BLaER1 treated with 17β-estradiol and CSF1 and Interleukin-3, amounts not matched to agents 10 nM and 100 nM (cell line): ENCODE data around the gene GABRR3.

Experiments
- H3K27ac ChIP-seq, 11 experiments: shearing (Covaris generic); formaldehyde crosslinking; 2 replicates each; pipeline ENCODE4 v1.8.1; 2022
- H3K27me3 ChIP-seq, 11 experiments: shearing (Covaris generic); formaldehyde crosslinking; 2 replicates each; pipeline ENCODE4 v1.8.1; 2022
- H3K36me3 ChIP-seq, 11 experiments: shearing (Covaris generic); formaldehyde crosslinking; 2 replicates each; pipeline ENCODE4 v1.8.1; 2022
- H3K4me1 ChIP-seq, 10 experiments: shearing (Covaris generic); formaldehyde crosslinking; 2 replicates each; pipeline ENCODE4 v1.8.1; 2022
- H3K4me2 ChIP-seq, 11 experiments: shearing (Covaris generic); formaldehyde crosslinking; 2 replicates each; pipeline ENCODE4 v1.8.1; 2022
- H3K4me3 ChIP-seq, 10 experiments: shearing (Covaris generic); formaldehyde crosslinking; 2 replicates each; pipeline ENCODE4 v1.8.1; 2022
- H3K9ac ChIP-seq, 11 experiments: shearing (Covaris generic); formaldehyde crosslinking; 2 replicates each; pipeline ENCODE4 v1.8.1; 2022
- H3K9me3 ChIP-seq, 11 experiments: shearing (Covaris generic); formaldehyde crosslinking; replicated peaks in 1 of 11; 2 replicates each; pipeline ENCODE4 v1.8.1; 2022
- H4K20me1 ChIP-seq, 11 experiments: shearing (Covaris generic); formaldehyde crosslinking; 2 replicates each; pipeline ENCODE4 v1.8.1; 2022
- Cebpa-rat ChIP-seq, 11 experiments: shearing (Covaris generic); IDR thresholded peaks; 2 replicates each; pipeline ENCODE4 v1.8.1; 2022

GABRR3 gene

GRCh38 chr3:98026425-98027084 is 8.6 kb downstream of the GABRR3 start:
- Histone ChIP-seq H4K20me1 (no peaks in the 10 kb centered on the region), H3K4me3 (no peak overlapping the region), H3K9ac (no peak overlapping the region), H3K27ac (no peak overlapping the region), H3K4me2 (no peak overlapping the region), H3K27me3 (no peaks in the 10 kb centered on the region), H3K4me1 (peaks cover 0 to 6% (median 0%) of the 10 kb centered on the region in 10 experiments; a peak in 1 of 20 replicates), H3K9me3 (no peaks in the 10 kb centered on the region), H3K36me3 (no peaks in the 10 kb centered on the region)
- TF ChIP-seq Cebpa-rat (IDR thresholded peaks at IDR 0.05) = no peak

GRCh38 chr3:98025392-98025945 is 9.6 kb downstream of the GABRR3 start:
- no peaks in the 10 kb centered on the region for H3K27me3 ChIP-seq
- H3K4me2 ChIP-seq = no peak overlapping the region
- H3K4me1 ChIP-seq = peaks cover 0 to 6% (median 0%) of the 10 kb centered on the region in 10 experiments; a peak in 1 of 20 replicates
- TF ChIP-seq Cebpa-rat (IDR thresholded peaks at IDR 0.05) = peak in 2 of 11 experiments; percentile 63 to 64; a peak in 4 of 22 replicates
- H3K4me3 ChIP-seq = no peak overlapping the region
- no peaks in the 10 kb centered on the region for H3K36me3 ChIP-seq
- H3K9ac ChIP-seq = no peak overlapping the region
- H4K20me1 ChIP-seq = no peaks in the 10 kb centered on the region
- H3K9me3 ChIP-seq = no peaks in the 10 kb centered on the region
- H3K27ac ChIP-seq = no peak overlapping the region

GRCh38 chr3:98022978-98023820 is 11.9 kb downstream of the GABRR3 start:
- no peak overlapping the region for H3K27ac ChIP-seq
- H3K4me3 ChIP-seq = no peak overlapping the region
- H3K27me3 ChIP-seq = no peaks in the 10 kb centered on the region
- no peak overlapping the region for H3K9ac ChIP-seq
- no peaks in the 10 kb centered on the region for H3K9me3 ChIP-seq
- H3K36me3 ChIP-seq = no peaks in the 10 kb centered on the region
- no peak overlapping the region for H3K4me2 ChIP-seq
- H3K4me1 ChIP-seq = no peaks in the 10 kb centered on the region
- TF ChIP-seq Cebpa-rat (IDR thresholded peaks at IDR 0.05) = no peak
- H4K20me1 ChIP-seq = no peaks in the 10 kb centered on the region

- no peak overlapping the region for H3K4me2 ChIP-seq
- no peak overlapping the region for H3K27ac ChIP-seq
- H3K27me3 ChIP-seq = no peaks in the 10 kb centered on the region
- H3K9ac ChIP-seq = no peak overlapping the region
- H3K36me3 ChIP-seq = no peaks in the 10 kb centered on the region
- no peaks in the 10 kb centered on the region for H3K4me1 ChIP-seq
- H3K9me3 ChIP-seq = no peaks in the 10 kb centered on the region
- no peak for TF ChIP-seq Cebpa-rat (IDR thresholded peaks at IDR 0.05)
- no peak overlapping the region for H3K4me3 ChIP-seq
- H4K20me1 ChIP-seq = no peaks in the 10 kb centered on the region
Measured at GRCh38 chr3:98021830-98022560, 13.1 kb downstream of the GABRR3 start.

GRCh38 chr3:98020412-98020811 is 14.7 kb downstream of the GABRR3 start:
- H3K9ac ChIP-seq = no peak overlapping the region
- no peak overlapping the region for H3K27ac ChIP-seq
- no peaks in the 10 kb centered on the region for H3K4me1 ChIP-seq
- H4K20me1 ChIP-seq = no peaks in the 10 kb centered on the region
- TF ChIP-seq Cebpa-rat (IDR thresholded peaks at IDR 0.05) = no peak
- no peaks in the 10 kb centered on the region for H3K9me3 ChIP-seq
- H3K27me3 ChIP-seq = no peaks in the 10 kb centered on the region
- no peaks in the 10 kb centered on the region for H3K36me3 ChIP-seq
- H3K4me3 ChIP-seq = no peak overlapping the region
- H3K4me2 ChIP-seq = no peak overlapping the region

- Histone ChIP-seq H3K27me3 (no peaks in the 10 kb centered on the region), H3K4me1 (peaks cover 0 to 14% (median 0%) of the 10 kb centered on the region in 10 experiments; a peak in 5 of 20 replicates), H3K27ac (no peak overlapping the region), H3K9ac (no peak overlapping the region), H3K36me3 (no peaks in the 10 kb centered on the region), H3K4me2 (no peak overlapping the region), H3K9me3 (no peaks in the 10 kb centered on the region), H4K20me1 (no peaks in the 10 kb centered on the region), H3K4me3 (no peak overlapping the region)
- no peak for TF ChIP-seq Cebpa-rat (IDR thresholded peaks at IDR 0.05)
Measured at GRCh38 chr3:98018301-98018700, 16.8 kb downstream of the GABRR3 start.

GRCh38 chr3:98014268-98014585 is 20.9 kb downstream of the GABRR3 start:
- Histone ChIP-seq H3K4me3 (no peak overlapping the region), H3K9ac (no peak overlapping the region), H3K27me3 (no peaks in the 10 kb centered on the region), H3K9me3 (no peaks in the 10 kb centered on the region), H3K4me1 (peaks cover 0 to 25% (median 0%) of the 10 kb centered on the region in 10 experiments; a peak in 8 of 20 replicates), H3K36me3 (no peaks in the 10 kb centered on the region), H3K4me2 (peak overlapping the region in 2 of 11 experiments; percentile 61 to 67; a peak in 4 of 22 replicates), H4K20me1 (no peaks in the 10 kb centered on the region), H3K27ac (no peak overlapping the region)
- no peak for TF ChIP-seq Cebpa-rat (IDR thresholded peaks at IDR 0.05)

- H3K36me3 ChIP-seq = no peaks in the 10 kb centered on the region
- H3K27me3 ChIP-seq = no peaks in the 10 kb centered on the region
- no peak overlapping the region for H3K4me3 ChIP-seq
- peak overlapping the region in 2 of 11 experiments; percentile 61 to 67; a peak in 4 of 22 replicates for H3K4me2 ChIP-seq
- H4K20me1 ChIP-seq = no peaks in the 10 kb centered on the region
- peak overlapping the region in 1 of 11 experiments; percentile 36; a peak in 2 of 22 replicates for H3K27ac ChIP-seq
- H3K9me3 ChIP-seq = no peaks in the 10 kb centered on the region
- TF ChIP-seq Cebpa-rat (IDR thresholded peaks at IDR 0.05) = no peak
- H3K4me1 ChIP-seq = peaks cover 0 to 25% (median 5%) of the 10 kb centered on the region in 10 experiments; a peak in 8 of 20 replicates
- H3K9ac ChIP-seq = no peak overlapping the region
Measured at GRCh38 chr3:98013411-98014267, 21.5 kb downstream of the GABRR3 start.
